Stimulated activated CD8-positive, alpha-beta memory T cell treated with anti-CD3 and anti-CD28 coated beads, Interleukin-2, amount 100 ng/mL, for 48 hours (primary cell): ENCODE measurements around the gene TCN1.
"Not testable (repeated sequence)": the region's sequence is repeated elsewhere in the genome, so short reads cannot be mapped to it uniquely, and the experiment has no call there.

Source experiments
- DNase-seq, 2 donors: peaks; one replicate each; pipeline ENCODE4 v3.0.0-alpha.2; 2020; ENCODE audit warnings: low read depth in 2 of 2

TCN1 gene

DNA sequence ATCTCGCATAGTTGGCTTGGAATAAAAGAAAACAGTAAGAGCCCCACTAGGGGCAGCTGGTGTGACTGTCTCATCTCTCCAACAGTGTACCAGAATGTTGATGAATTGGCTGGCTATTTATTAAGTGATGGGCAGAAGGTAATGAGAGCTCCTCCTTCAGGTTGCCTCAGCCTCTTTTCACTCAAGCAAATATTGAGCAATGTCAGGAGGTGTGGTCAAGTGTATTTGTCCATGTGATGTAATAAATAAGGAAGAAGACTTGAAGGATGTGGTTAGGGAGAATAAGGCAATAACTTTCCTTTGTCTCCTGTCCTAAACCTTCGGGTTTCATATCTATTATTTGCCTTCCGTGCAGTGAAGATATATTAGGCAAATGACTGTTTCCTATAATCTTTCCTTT, at the start of gene TCN1:
Gene TCN1, minus strand, starts transcription at position 91 of the 400 bp plus-strand sequence. Its CDS starts 17 bp downstream, at position 74.
- no peak for DNase-seq

- not testable (repeated sequence) for DNase-seq
Measured at GRCh38 chr11:59903569-59903968, 37.3 kb upstream of the TCN1 start.

GRCh38 chr11:59901306-59901705, 35.0 kb upstream of the TCN1 start:
- DNase-seq: no peak

DNA sequence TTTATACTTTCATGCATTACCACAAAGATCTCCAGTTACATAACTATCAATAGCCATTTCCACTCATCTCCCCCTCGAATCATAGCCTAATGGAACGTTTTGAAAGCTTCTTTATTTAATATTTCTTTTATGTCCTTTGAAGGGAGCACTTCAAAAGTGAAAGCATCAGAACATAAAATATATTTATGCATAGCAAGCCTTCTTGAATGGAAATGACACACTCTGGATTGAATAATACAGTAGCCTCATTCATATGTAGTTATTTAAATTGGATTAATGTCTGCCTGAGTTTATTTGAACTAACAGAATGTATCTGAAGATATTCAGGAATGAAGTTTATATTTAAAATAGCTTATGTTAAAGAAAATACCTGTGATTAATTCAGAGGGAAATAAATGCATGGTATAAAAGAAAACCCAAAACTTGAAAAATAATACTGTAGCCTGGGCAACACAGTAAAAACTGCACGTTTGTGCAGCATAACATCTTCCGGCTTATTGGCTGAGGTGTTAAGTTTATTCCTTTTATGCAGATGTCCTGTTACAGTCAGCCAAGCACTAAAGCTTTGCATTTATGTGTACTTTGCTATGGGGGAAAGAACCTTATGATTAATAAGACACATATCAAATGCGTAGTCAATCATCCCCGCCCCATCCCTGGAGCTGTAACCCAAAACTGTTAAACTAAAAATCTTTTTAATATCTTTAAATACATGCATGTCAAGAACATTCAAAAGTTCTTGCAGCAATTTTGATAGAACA, 34.3 kb upstream of the TCN1 start:
- no peak for DNase-seq

DNA sequence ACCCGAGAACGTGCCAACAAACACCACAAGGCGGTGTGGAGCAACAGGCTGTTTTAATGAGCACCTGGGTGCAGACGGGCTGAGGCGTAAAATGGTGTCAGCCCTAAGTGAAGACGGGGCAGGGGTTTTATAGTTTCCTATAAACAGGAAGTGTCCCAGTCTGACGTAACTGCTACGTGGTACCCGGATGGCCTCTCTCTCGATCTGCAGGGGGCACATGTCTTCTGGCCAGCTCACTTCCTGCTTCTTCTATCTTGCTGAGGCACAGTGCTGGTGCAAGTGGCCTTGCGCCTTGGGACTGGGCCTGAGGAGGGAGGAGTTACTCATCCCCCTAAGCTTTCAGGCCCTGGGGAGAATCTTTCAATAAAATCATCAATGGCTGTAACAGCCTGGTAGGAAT, 33.2 kb upstream of the TCN1 start:
- no peak for DNase-seq

- DNase-seq: no peak
Measured at GRCh38 chr11:59898650-59899049, 32.4 kb upstream of the TCN1 start.

DNA sequence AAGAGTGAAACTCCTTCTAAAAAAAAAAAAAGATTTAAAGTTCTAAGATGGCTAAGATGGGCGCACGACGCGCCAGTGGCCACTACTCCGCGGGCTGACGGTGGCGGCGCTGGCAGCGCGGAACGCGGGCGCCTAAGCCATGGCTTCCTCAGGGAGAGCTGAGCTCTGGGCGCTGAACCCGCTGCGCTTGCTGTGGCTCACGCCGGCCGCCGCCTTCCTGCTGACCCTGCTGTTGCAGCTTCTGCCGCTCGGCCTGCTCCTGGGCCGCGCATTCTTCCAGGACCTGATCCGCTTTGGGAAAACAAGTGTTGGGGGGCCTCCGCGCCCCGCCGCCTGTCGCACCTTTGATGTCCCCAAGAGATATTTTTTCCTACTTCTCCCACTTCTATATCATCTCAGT, 31.8 kb upstream of the TCN1 start:
- no peak for DNase-seq

GRCh38 chr11:59894616-59895015, 28.3 kb upstream of the TCN1 start:
- DNase-seq: no peak

- DNase-seq: no peak
Measured at GRCh38 chr11:59891781-59892181, 25.5 kb upstream of the TCN1 start.

GRCh38 chr11:59887156-59887555, 20.9 kb upstream of the TCN1 start:
- not testable (repeated sequence) for DNase-seq

DNA sequence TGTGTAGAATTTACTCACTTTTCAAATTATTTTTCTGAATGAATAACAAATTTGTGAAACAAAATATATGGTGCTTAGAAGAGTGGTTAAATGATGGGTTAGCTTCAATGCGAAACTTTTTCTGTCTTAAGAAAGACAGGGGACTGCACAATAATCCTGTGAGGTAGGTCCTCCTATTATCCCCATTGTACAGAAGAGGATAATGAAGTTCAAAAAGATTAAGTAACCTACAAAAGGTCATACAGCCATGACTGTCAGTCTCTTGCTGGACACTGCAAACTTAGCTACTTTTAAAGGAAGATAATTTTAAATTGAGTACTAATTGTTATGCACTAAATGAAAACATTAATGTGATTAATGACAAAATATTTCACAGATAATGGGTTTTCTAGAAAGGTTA, 17.3 kb upstream of the TCN1 start:
- no peak for DNase-seq

- no peak for DNase-seq
Measured at GRCh38 chr11:59879567-59879966, 13.3 kb upstream of the TCN1 start.

- DNase-seq: no peak
Measured at GRCh38 chr11:59878575-59878974, 12.3 kb upstream of the TCN1 start, which contains the start of gene OOSP3. Gene OOSP3, plus strand, starts transcription at chr11:59878782. Its CDS starts 27 bp downstream, at chr11:59878809.

- DNase-seq: no peak
Measured at GRCh38 chr11:59877784-59878183, 11.5 kb upstream of the TCN1 start.

DNA sequence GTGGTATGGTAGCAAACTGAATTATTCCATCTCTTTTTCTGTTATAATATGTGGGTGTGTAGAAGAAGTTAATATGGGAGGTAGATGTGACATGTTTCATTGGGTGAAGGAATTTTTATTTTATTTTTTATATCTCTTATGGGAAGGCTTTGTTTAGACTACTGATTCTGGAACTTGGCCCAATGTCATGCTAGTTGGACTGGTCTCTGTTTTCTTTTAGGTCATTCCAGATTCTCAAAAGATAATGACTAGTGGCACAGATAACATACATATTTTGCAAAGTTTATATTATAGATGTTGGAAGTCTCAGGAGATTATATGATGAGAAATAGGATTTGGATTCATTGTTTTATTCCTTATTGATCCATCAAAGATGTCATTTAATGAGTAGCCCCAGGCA, 11.0 kb upstream of the TCN1 start:
- DNase-seq: no peak

DNA sequence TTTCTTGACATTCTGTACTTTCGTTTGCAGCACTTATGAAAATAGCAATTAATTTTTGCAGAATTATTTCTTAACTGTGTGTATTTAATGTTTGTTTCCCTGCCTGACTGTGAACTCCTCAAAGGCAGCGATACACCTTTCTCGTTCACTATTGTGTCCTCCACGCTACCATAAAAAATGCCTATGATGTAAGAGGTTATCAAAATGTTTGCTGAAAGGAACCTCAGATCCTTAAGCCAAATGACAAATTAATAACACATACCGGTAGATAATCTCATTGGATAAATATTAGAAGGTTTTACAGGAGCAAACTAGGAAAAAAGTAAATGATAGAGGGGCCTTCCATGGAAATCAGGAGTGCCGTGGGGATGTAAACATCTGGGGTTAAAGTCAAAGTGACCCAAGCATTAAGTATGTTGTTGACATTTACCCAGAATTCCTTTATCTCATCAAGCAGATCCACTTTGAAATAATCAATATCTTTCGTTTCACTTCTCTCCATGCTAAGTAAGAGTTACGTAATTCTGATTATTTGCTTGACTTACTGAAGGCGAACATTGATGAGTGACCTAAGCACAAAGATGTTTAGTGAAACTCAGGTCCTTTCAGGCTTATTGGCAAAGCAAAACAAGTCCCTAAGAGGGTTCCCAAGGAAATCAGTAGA, 9.7 kb upstream of the TCN1 start:
- no peak for DNase-seq

DNA sequence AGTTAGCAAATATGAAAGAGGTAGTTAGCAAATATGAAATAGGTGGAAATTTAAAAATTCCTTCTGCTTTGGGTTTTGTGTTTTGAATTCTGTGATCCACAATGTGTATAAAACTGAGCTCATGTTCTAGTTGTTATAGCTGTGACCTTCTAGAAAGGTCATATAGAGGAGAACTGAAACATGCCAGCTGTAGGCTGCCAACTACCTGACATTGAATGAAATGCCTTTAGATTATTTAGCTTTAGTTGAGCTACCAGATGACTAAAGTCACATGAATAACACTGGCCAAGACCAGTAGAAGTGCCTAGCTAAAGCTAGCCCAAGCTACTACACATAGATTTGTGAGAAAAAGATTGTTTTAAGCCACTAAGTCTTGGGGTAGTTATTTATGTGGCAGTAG, 5.8 kb upstream of the TCN1 start:
- DNase-seq: no peak

- no peak for DNase-seq
Measured at GRCh38 chr11:59867946-59868345, 1.7 kb upstream of the TCN1 start.

DNA sequence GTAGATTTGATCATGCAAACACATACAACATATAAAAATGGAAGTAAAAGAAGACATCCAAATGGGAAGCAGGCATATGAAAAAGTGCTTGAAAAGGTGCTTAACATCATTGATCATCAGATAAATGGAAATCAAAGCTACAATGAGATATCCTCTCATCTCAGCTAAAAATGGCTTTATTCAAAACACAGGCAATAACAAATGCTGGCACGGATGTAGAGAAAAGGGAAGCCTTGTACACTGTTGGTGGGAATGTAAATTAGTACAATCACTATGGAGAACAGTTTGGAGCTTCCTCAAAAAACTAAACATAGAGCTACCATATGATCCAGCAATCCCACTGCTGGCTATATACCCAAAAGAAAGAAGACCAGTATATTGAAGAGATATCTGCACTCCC, 549 bp upstream of the TCN1 start:
- no peak for DNase-seq

- no peak for DNase-seq
Measured at GRCh38 chr11:59865031-59865430, 1.3 kb downstream of the TCN1 start.

DNA sequence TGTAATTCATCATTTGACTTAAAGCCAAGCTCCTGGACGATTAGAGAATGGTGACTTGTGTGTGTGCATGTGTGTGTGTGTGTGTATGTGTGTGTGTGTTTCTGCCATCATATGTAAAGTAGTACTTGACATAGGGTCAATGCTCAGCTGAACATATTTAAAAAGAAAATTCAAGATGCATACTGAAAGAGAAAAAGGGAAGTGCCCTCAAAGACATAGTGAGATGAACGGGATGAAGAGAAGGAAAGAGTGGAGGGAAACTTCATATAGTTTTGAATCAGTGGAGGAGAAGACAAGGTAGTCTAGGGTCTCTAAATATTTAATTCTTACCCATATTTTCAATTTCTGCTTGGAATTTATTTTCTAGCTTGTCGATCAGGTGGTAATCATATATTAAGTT, 4.0 kb downstream of the TCN1 start:
- DNase-seq: no peak

DNA sequence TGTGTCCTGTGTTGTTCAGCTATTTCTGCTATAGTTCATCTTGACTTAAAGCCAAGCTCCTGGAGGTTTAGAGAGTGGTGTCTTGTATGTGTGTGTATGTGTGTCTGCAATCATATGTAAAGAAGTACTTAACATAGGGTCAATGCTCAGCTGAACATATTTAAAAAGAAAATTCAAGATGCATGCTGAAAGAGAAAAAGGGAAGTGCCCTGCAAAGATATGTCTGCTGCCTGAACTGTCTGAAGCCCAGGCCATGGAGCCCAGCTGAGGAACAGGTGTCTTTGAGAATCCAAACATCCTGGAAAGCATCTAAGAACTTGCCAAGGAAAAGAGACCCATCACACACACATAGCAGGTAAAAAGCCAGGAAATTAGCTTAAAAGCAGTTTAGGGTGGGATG, 6.6 kb downstream of the TCN1 start:
- no peak for DNase-seq
